IMR-90 (cell line): Measurements from ENCODE around the gene PHACTR3. TPM values are rescaled to one million over a fixed set of nuclear protein-coding genes. Genes with fewer than 3 reads are reported as not detected.

ENCODE experiments used
- ATAC-seq: fragments of 200-7000 bp; cut with Tn5 transposase; 2 replicates; pipeline ENCODE4 v1.9.1; 2020; ENCODE audit warnings: low read depth, mild to moderate bottlenecking, moderate library complexity
- BruUV-seq: library from RNA; stranded (reverse); fragments of 400-500 nt; replicated peaks from 2 replicates; lab custom pipeline; 2021; lab: Mats Ljungman, UMichigan
- CTCF ChIA-PET: fragments of 300-600 bp; formaldehyde crosslinking; extraction: SDS; loops from one replicate; lab custom pipeline; 2021; ENCODE audit warnings: antibody characterized with exemption; lab: Yijun Ruan, JAX
- POLR2A ChIA-PET: fragments of 300-600 bp; sonication (Branson Sonifier 250); formaldehyde crosslinking; loops from one replicate; lab custom pipeline; 2022; ENCODE audit warnings: antibody characterized with exemption; ENCODE audit not compliant: unreplicated experiment; lab: Charles Lee
- DNase-seq: peaks from one replicate; pipeline ENCODE4 v3.0.0; 2013
- H2AFZ ChIP-seq: replicated peaks from 2 replicates; pipeline ENCODE3; 2013; ENCODE audit warnings: low read length, mild to moderate bottlenecking; ENCODE audit not compliant: poor library complexity
- H2AK5ac ChIP-seq: 2 replicates; pipeline ENCODE4 v1.6.1; 2013; ENCODE audit warnings: low read depth, low read length, inconsistent platforms
- H2AK9ac ChIP-seq: replicated peaks from 2 replicates; pipeline ENCODE3; 2013; ENCODE audit warnings: mild to moderate bottlenecking, low read depth, low read length, moderate library complexity; ENCODE audit not compliant: poor library complexity
- H2BK120ac ChIP-seq: 2 replicates; pipeline ENCODE4 v1.6.1; 2013; ENCODE audit warnings: low read depth, low read length, inconsistent platforms
- H2BK15ac ChIP-seq: 3 replicates; pipeline ENCODE4 v1.6.1; 2013; ENCODE audit warnings: low read depth, low read length, inconsistent platforms
- H2BK20ac ChIP-seq: 2 replicates; pipeline ENCODE4 v1.6.1; 2013; ENCODE audit warnings: low read depth, mild to moderate bottlenecking, inconsistent platforms, low read length, moderate library complexity
- H2BK5ac ChIP-seq: 2 replicates; pipeline ENCODE4 v1.6.1; 2013; ENCODE audit warnings: mild to moderate bottlenecking, low read depth, low read length, inconsistent platforms; ENCODE audit not compliant: poor library complexity, severe bottlenecking
- H3K14ac ChIP-seq: replicated peaks from 2 replicates; pipeline ENCODE4 v1.6.1; 2013; ENCODE audit warnings: low read depth, low read length, inconsistent platforms
- H3K18ac ChIP-seq: 2 replicates; pipeline ENCODE4 v1.6.1; 2013; ENCODE audit warnings: low read depth, low read length, control low read depth
- H3K23ac ChIP-seq: 2 replicates; pipeline ENCODE4 v1.6.1; 2013; ENCODE audit warnings: low read depth, low read length, inconsistent platforms
- H3K27ac ChIP-seq: 2 replicates; pipeline ENCODE4 v1.5.1; 2013; ENCODE audit warnings: mild to moderate bottlenecking, control low read depth, low read length; ENCODE audit not compliant: insufficient read depth
- H3K27me3 ChIP-seq: 2 replicates; pipeline ENCODE4 v1.6.1; 2013; ENCODE audit warnings: low read length; ENCODE audit not compliant: control insufficient read depth, insufficient read depth
- H3K36me3 ChIP-seq: 2 replicates; pipeline ENCODE4 v1.6.1; 2013; ENCODE audit warnings: low read length, mixed read lengths; ENCODE audit not compliant: control insufficient read depth, insufficient read depth
- H3K4ac ChIP-seq: 2 replicates; pipeline ENCODE4 v1.6.1; 2013; ENCODE audit warnings: low read depth, low read length, inconsistent platforms
- H3K4me1 ChIP-seq: 2 replicates; pipeline ENCODE4 v1.6.1; 2013; ENCODE audit warnings: low read length, mixed read lengths; ENCODE audit not compliant: control insufficient read depth, insufficient read depth
- H3K4me2 ChIP-seq: 2 replicates; pipeline ENCODE4 v1.6.1; 2013; ENCODE audit warnings: low read depth, mild to moderate bottlenecking, control low read depth, low read length, moderate library complexity
- H3K4me3 ChIP-seq: 2 replicates; pipeline ENCODE4 v1.5.1; 2013; ENCODE audit warnings: low read depth, mild to moderate bottlenecking, control low read depth, low read length, moderate library complexity; ENCODE audit not compliant: insufficient read depth
- H3K56ac ChIP-seq: 2 replicates; pipeline ENCODE4 v1.6.1; 2013; ENCODE audit warnings: low read length, inconsistent platforms; ENCODE audit not compliant: insufficient read depth; ENCODE audit errors: extremely low read depth
- H3K79me1 ChIP-seq, 2 experiments: 2 replicates each; pipeline ENCODE4 v1.6.1; 2013; ENCODE audit warnings: low read length in 2 of 2, inconsistent platforms in 1 of 2, low read depth in 1 of 2
- H3K9ac ChIP-seq: 2 replicates; pipeline ENCODE4 v1.6.1; 2013; ENCODE audit warnings: low read depth, low read length, control low read depth
- H3K9me1 ChIP-seq: 2 replicates; pipeline ENCODE4 v1.6.1; 2013; ENCODE audit warnings: low read length, inconsistent platforms; ENCODE audit not compliant: insufficient read depth
- H3K9me3 ChIP-seq: 2 replicates; pipeline ENCODE4 v1.6.1; 2013; ENCODE audit warnings: low read length; ENCODE audit not compliant: control insufficient read depth, insufficient read depth
- H4K20me1 ChIP-seq: 2 replicates; pipeline ENCODE4 v1.6.1; 2013; ENCODE audit warnings: low read length, inconsistent platforms; ENCODE audit not compliant: insufficient read depth
- H4K5ac ChIP-seq: 2 replicates; pipeline ENCODE4 v1.6.1; 2013; ENCODE audit warnings: mild to moderate bottlenecking, low read depth, low read length, control low read depth
- H4K8ac ChIP-seq, 2 experiments: 2 replicates each; pipeline ENCODE4 v1.6.1; 2013; ENCODE audit warnings: low read depth in 2 of 2, low read length in 2 of 2, control low read depth in 1 of 2, inconsistent platforms in 1 of 2
- H4K91ac ChIP-seq: 2 replicates; pipeline ENCODE4 v1.6.1; 2013; ENCODE audit warnings: low read depth, low read length, inconsistent platforms; ENCODE audit not compliant: insufficient read depth
- BHLHE40 ChIP-seq: fragments of 150-350 bp; IDR thresholded peaks from 2 replicates; pipeline ENCODE4 v1.6.1; 2016; ENCODE audit warnings: mild to moderate bottlenecking, low read depth, low read length
- CEBPB ChIP-seq: IDR thresholded peaks from 2 replicates; pipeline ENCODE4 v1.6.1; 2012; ENCODE audit warnings: low read depth, low read length, improper control_type of control experiment
- CHD1 ChIP-seq: IDR thresholded peaks from 2 replicates; pipeline ENCODE4 v1.6.1; 2012; ENCODE audit warnings: low read depth, low read length, improper control_type of control experiment
- ELK1 ChIP-seq: fragments of 150-350 bp; IDR thresholded peaks from 2 replicates; pipeline ENCODE4 v1.6.1; 2016; ENCODE audit warnings: low read depth, mild to moderate bottlenecking, low read length, moderate library complexity, borderline replicate concordance
- FOS ChIP-seq: fragments of 150-350 bp; IDR thresholded peaks from 2 replicates; pipeline ENCODE4 v1.6.1; 2016; ENCODE audit warnings: low read depth, low read length
- MAZ ChIP-seq: IDR thresholded peaks from 2 replicates; pipeline ENCODE4 v1.6.1; 2012; ENCODE audit warnings: low read depth, mild to moderate bottlenecking, low read length, improper control_type of control experiment, moderate library complexity, borderline replicate concordance
- MXI1 ChIP-seq: IDR thresholded peaks from 2 replicates; pipeline ENCODE4 v1.6.1; 2012; ENCODE audit warnings: low read depth, mild to moderate bottlenecking, low read length, moderate library complexity, borderline replicate concordance
- POLR2A ChIP-seq: IDR thresholded peaks from 2 replicates; pipeline ENCODE4 v1.6.1; 2012; ENCODE audit warnings: mild to moderate bottlenecking, low read depth, low read length
- RAD21 ChIP-seq: IDR thresholded peaks from 2 replicates; pipeline ENCODE4 v1.6.1; 2012; ENCODE audit warnings: low read length, improper control_type of control experiment
- RCOR1 ChIP-seq: IDR thresholded peaks from 2 replicates; pipeline ENCODE4 v1.6.1; 2012; ENCODE audit warnings: mild to moderate bottlenecking, low read length, improper control_type of control experiment; ENCODE audit not compliant: insufficient replicate concordance
- RFX5 ChIP-seq: IDR thresholded peaks from 2 replicates; pipeline ENCODE4 v1.8.0; 2012; ENCODE audit warnings: low read depth, mild to moderate bottlenecking, low read length, moderate library complexity
- SMC3 ChIP-seq: fragments of 150-350 bp; IDR thresholded peaks from 2 replicates; pipeline ENCODE4 v1.6.1; 2016; ENCODE audit warnings: low read depth, mild to moderate bottlenecking, antibody characterized with exemption, low read length, moderate library complexity
- USF2 ChIP-seq: fragments of 150-350 bp; IDR thresholded peaks from 2 replicates; pipeline ENCODE4 v1.6.1; 2017; ENCODE audit warnings: mild to moderate bottlenecking, antibody characterized with exemption, low read length, low read depth
- WGBS, 2 experiments: methylation state at CpG; one replicate each; pipeline versions ENCODE4 v1.1.5 to v1.1.7; 2013; ENCODE audit warnings: missing lambda C conversion rate in 2 of 2; ENCODE audit not compliant: insufficient read length in 1 of 2; ENCODE audit errors: extremely low coverage in 2 of 2; 5-methylcytosine and 5-hydroxymethylcytosine counted together
- dilution Hi-C: fragments of 300-500 bp; cut with HindIII; formaldehyde crosslinking; loops from one replicate; pipeline ENCODE4 v1.14.3; 2018; ENCODE audit warnings: low sequenced_read_pairs; ENCODE audit not compliant: unreplicated experiment
- in situ Hi-C: fragments of 300-500 bp; cut with MboI; formaldehyde crosslinking; loops from 3 replicates; pipeline ENCODE4 v1.14.3; 2019; ENCODE audit warnings: low sequenced_read_pairs, inconsistent platforms, mixed read lengths
- intact Hi-C: fragments of 100-400 bp; cut with micrococcal nuclease; formaldehyde crosslinking; loops from 2 replicates; pipeline ENCODE4 v1.10.0; 2022
- polyA plus RNA-seq, 3 experiments: library from polyadenylated mRNA; depleted of rRNA; stranded (reverse); fragments of >200 nt; gene quantifications; 2 replicates each; pipeline ENCODE4 v1.2.3, GENCODE V29; 2012; ENCODE audit warnings: low replicate concordance in 1 of 3
- total RNA-seq: library from RNA; depleted of rRNA; stranded (reverse); fragments of >200 nt; gene quantifications from 2 replicates; pipeline ENCODE4 v1.2.3, GENCODE V29; 2012

The PHACTR3 gene
- total and polyA plus RNA-seq, 2 of the 4 experiments (the other 2 are of a cell fraction): not detected

- Histone ChIP-seq H3K18ac (no peak overlapping the region), H3K9me1 (no peaks in the 10 kb centered on the region), H4K20me1 (no peaks in the 10 kb centered on the region), H2AFZ (no peak overlapping the region), H3K9me3 (peaks cover 19% of the 10 kb centered on the region), H2BK20ac (no peak overlapping the region), H4K91ac (no peak overlapping the region), H4K5ac (no peak overlapping the region), H3K23ac (no peak overlapping the region), H3K36me3 (no peaks in the 10 kb centered on the region), H3K14ac (no peak overlapping the region), H2BK120ac (no peak overlapping the region), H3K56ac (no peak overlapping the region), H3K9ac (no peak overlapping the region), H2AK5ac (no peak overlapping the region), H2BK5ac (no peak overlapping the region), H3K79me1 (no peaks in the 10 kb centered on the region), H2BK15ac (no peak overlapping the region), H3K4me3 (no peak overlapping the region), H2AK9ac (no peak overlapping the region), H3K4me2 (no peak overlapping the region), H3K27ac (no peak overlapping the region), H4K8ac (no peak overlapping the region), H3K4me1 (no peaks in the 10 kb centered on the region), H3K4ac (no peak overlapping the region), H3K27me3 (no peaks in the 10 kb centered on the region)
- in situ Hi-C loops: no loop called here
- no TSS peak for BruUV-seq
- no peak for DNase-seq
- TF ChIP-seq CHD1 (no peak), RCOR1 (no peak), SMC3 (no peak), FOS (no peak), POLR2A (no peak), ELK1 (no peak), MAZ (no peak), MXI1 (no peak), RAD21 (no peak), CEBPB (no peak), BHLHE40 (no peak), RFX5 (no peak), USF2 (no peak)
- no peak for ATAC-seq
- POLR2A ChIA-PET: no interaction called here
- CTCF ChIA-PET: no interaction called here
- intact Hi-C loops: no loop called here
- no CpG with 5 or more reads among the region's 1 CpG for WGBS, 2 experiments
- dilution Hi-C loops: no loop called here
Measured at GRCh38 chr20:59706400-59706693, 102.0 kb downstream of the PHACTR3 start.
